Measurements from ENCODE around the gene CLEC17A. TPM values are rescaled to one million over a fixed set of nuclear protein-coding genes. Genes with fewer than 3 reads are reported as not detected.
"Not testable (repeated sequence)": the region's sequence is repeated elsewhere in the genome, so short reads cannot be mapped to it uniquely, and the experiment has no call there.

CLEC17A gene
- total RNA-seq, result not detected in 3 replicates
- long read RNA-seq, result 0 reads

GRCh38 chr19:14582894-14583340 is at the start of gene CLEC17A:
Gene CLEC17A (plus strand): TSS chr19:14583084. CDS start chr19:14583161, 77 bp downstream.
- H3K27ac Mint-ChIP-seq (ENCODE audit: unreplicated experiment), result no peak within 1 kb of the TSS
- TF ChIP-seq CTCF (IDR thresholded peaks at IDR 0.05), result no peak
- no peaks in the 10 kb centered on the region for H3K4me1 Mint-ChIP-seq (ENCODE audit: low read depth)
- DNase-seq (ENCODE audit: low spot score), result no peak
- H3K9me3 Mint-ChIP-seq (ENCODE audit: low read depth), result no peaks in the 10 kb centered on the region
- H3K36me3 Mint-ChIP-seq (ENCODE audit: low read depth), result no peaks in the 10 kb centered on the region
- H3K27me3 Mint-ChIP-seq (ENCODE audit: low read depth), result no peaks in the 10 kb centered on the region
- H3K4me3 Mint-ChIP-seq (ENCODE audit: unreplicated experiment), result no peak within 1 kb of the TSS

GRCh38 chr19:14533450-14533849 is 49.4 kb upstream of the CLEC17A start:
- no peaks in the 10 kb centered on the region for H3K27me3 Mint-ChIP-seq (ENCODE audit: low read depth)
- H3K36me3 Mint-ChIP-seq (ENCODE audit: low read depth), result no peaks in the 10 kb centered on the region
- H3K9me3 Mint-ChIP-seq (ENCODE audit: low read depth), result no peaks in the 10 kb centered on the region
- no peak for TF ChIP-seq CTCF (IDR thresholded peaks at IDR 0.05)
- peaks cover 16% of the 10 kb centered on the region for H3K4me1 Mint-ChIP-seq (ENCODE audit: low read depth)
- no peak overlapping the region for H3K27ac Mint-ChIP-seq (ENCODE audit: unreplicated experiment)
- DNase-seq (ENCODE audit: low spot score), result no peak
- H3K4me3 Mint-ChIP-seq (ENCODE audit: unreplicated experiment), result no peak overlapping the region

GRCh38 chr19:14536926-14537692 is 45.8 kb upstream of the CLEC17A start:
- Mint-ChIP-seq H3K27me3 (ENCODE audit: low read depth) (no peaks in the 10 kb centered on the region), H3K36me3 (ENCODE audit: low read depth) (no peaks in the 10 kb centered on the region), H3K4me3 (ENCODE audit: unreplicated experiment) (no peak overlapping the region), H3K9me3 (ENCODE audit: low read depth) (no peaks in the 10 kb centered on the region), H3K27ac (ENCODE audit: unreplicated experiment) (no peak overlapping the region), H3K4me1 (ENCODE audit: low read depth) (no peaks in the 10 kb centered on the region)
- TF ChIP-seq CTCF (IDR thresholded peaks at IDR 0.05), result no peak
- no peak for DNase-seq (ENCODE audit: low spot score)

- Mint-ChIP-seq H3K9me3 (ENCODE audit: low read depth) (no peaks in the 10 kb centered on the region), H3K4me3 (ENCODE audit: unreplicated experiment) (no peak overlapping the region), H3K36me3 (ENCODE audit: low read depth) (no peaks in the 10 kb centered on the region), H3K27ac (ENCODE audit: unreplicated experiment) (no peak overlapping the region), H3K4me1 (ENCODE audit: low read depth) (peaks cover 27% of the 10 kb centered on the region), H3K27me3 (ENCODE audit: low read depth) (no peaks in the 10 kb centered on the region)
- no peak for DNase-seq (ENCODE audit: low spot score)
- no peak for TF ChIP-seq CTCF (IDR thresholded peaks at IDR 0.05)
Measured at GRCh38 chr19:14540741-14541525, 42.0 kb upstream of the CLEC17A start.

- H3K4me3 Mint-ChIP-seq (ENCODE audit: unreplicated experiment); DNase-seq (ENCODE audit: low spot score); H3K9me3 Mint-ChIP-seq (ENCODE audit: low read depth); H3K27me3 Mint-ChIP-seq (ENCODE audit: low read depth); H3K27ac Mint-ChIP-seq (ENCODE audit: unreplicated experiment); H3K36me3 Mint-ChIP-seq (ENCODE audit: low read depth): not testable (repeated sequence)
- H3K4me1 Mint-ChIP-seq (ENCODE audit: low read depth), result peaks cover 29% of the 10 kb centered on the region
Measured at GRCh38 chr19:14541979-14542378, 40.9 kb upstream of the CLEC17A start.
